ENCODE measurements around the gene THNSL1. TPM values are rescaled to one million over a fixed set of nuclear protein-coding genes. Genes with fewer than 3 reads are reported as not detected.
"Not testable (repeated sequence)": the region's sequence is repeated elsewhere in the genome, so short reads cannot be mapped to it uniquely, and the experiment has no call there.

The THNSL1 gene
- total RNA-seq, 1 experiment from 2014 or later: 2.3 TPM

DNA sequence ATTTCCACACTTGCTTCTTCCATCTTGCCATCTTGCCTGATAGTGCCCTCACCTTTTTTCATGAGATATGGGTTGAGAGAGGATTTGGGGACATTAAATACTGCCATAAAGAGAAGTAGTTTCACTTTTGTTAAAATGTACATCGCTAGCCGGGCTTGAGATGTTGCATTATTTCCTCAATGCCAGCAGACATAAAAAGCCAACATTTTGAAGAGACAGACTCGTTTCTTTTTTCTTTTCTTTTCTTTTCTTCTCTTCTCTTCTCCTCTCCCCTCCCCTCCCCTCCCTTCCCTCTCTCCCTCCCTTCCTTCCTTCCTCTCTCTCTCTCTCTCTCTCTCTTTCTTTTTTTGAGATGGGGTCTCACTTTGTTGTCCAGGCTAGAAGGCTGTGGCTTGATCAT lies 18.4 kb upstream of the THNSL1 start:
- DNase-seq (ENCODE audit: low read depth): no peak

- DNase-seq (ENCODE audit: low read depth): not testable (repeated sequence)
Observed at GRCh38 chr10:25011591-25011990, 4.8 kb upstream of the THNSL1 start.

DNA sequence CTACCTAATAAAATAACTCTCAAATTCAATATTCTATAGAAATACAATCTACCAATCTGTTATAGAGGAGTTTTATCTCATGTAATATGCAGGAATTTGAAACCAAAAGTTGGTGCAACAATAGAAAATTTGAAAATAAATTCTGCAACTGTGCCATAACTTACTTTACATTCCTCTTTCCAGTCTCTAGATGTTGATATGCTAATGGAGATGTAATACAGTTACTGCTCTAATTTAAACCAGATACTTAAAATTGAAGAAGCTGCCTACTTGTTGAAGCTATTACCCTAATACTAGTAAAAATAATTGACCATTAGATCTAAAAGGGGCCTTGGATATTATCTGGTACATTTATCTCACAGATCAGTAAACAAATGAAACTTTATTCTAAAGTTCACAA lies 1.8 kb upstream of the THNSL1 start:
- DNase-seq (ENCODE audit: low read depth): no peak

- DNase-seq (ENCODE audit: low read depth): peak; percentile 91
Observed at GRCh38 chr10:25015828-25016375, 510 bp upstream of the THNSL1 start, which contains the start of gene ENKUR. ENKUR (minus strand) TSS chr10:25016158; CDS start chr10:25015936, 222 bp downstream.

DNA sequence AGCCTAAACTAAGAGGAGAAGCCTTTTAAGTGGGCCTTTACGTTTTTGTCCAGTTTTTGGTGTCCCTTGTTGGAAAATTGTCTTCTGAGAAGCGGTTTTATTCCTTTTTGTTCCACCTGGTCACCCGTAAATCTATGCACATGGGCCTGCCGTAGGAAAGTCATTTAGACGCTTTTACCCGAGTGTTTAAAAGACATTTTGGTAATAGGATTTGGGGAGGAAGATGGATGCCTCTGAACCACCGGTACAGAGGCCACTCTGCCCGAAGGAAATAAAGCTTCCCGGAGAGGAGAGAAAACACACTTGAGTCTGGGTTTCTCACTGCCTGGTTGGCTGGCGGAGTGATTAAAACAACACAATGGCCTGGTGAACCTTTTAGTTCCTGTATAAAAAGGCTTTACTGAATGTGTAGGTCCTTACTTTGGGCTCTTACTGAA lies 760 bp downstream of the THNSL1 start:
- peak; percentile 16 for DNase-seq (ENCODE audit: low read depth)

- no peak for DNase-seq (ENCODE audit: low read depth)
Observed at GRCh38 chr10:25017661-25018060, 1.2 kb downstream of the THNSL1 start.

DNA sequence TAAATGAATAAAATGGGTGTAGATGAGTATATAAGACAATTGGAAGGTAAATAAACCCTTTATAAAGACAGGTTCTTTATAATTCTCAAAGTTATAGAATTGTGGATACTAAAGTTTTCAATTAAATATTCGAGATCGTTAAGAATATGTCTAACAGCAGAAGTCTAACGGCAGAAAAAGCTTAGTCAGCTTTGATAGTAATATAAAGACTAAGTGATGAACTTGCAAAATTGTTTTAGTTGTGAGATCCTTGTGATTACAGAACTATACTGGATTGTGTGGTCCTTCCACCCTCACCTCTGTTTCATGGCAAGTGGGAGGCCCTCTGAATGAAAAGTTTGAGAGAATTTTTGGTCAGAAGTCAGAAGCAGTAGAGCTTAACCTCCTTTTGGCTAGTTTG lies 2.3 kb downstream of the THNSL1 start:
- DNase-seq (ENCODE audit: low read depth): no peak

DNA sequence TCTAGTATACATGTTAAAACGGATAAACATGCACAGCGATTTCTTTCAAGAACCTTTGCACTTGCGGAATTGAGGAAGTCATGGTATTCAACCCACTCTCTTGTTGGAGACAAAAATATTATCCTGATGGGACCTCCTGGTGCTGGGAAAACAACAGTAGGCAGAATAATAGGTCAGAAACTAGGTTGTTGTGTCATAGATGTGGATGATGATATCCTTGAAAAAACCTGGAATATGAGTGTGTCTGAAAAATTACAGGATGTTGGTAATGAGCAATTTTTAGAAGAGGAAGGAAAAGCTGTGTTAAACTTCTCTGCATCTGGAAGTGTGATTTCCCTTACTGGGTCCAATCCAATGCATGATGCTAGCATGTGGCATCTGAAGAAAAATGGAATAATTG lies 6.9 kb downstream of the THNSL1 start:
- no peak for DNase-seq (ENCODE audit: low read depth)

- no peak for DNase-seq (ENCODE audit: low read depth)
Observed at GRCh38 chr10:25024528-25024927, 8.1 kb downstream of the THNSL1 start.

- DNase-seq (ENCODE audit: low read depth): no peak
Observed at GRCh38 chr10:25026463-25026862, 10.1 kb downstream of the THNSL1 start.

DNA sequence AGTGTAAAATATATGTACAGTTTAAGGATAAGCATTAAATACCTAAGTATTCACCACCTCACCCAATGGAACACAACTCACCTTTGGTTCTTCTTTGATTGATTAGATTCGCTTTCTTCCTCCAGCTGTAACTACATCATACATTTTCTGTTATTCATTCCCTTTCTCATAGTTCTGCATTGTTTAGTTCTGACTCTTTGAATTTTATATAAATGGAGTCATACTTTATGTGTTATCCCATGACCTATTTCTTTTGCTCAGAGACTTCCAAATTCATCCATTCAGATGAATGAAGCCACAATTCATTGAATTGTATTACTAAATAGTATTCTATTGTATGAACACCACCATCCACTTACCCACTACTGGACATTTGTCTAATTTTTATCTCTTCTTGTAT lies 12.3 kb downstream of the THNSL1 start:
- no peak for DNase-seq (ENCODE audit: low read depth)

DNA sequence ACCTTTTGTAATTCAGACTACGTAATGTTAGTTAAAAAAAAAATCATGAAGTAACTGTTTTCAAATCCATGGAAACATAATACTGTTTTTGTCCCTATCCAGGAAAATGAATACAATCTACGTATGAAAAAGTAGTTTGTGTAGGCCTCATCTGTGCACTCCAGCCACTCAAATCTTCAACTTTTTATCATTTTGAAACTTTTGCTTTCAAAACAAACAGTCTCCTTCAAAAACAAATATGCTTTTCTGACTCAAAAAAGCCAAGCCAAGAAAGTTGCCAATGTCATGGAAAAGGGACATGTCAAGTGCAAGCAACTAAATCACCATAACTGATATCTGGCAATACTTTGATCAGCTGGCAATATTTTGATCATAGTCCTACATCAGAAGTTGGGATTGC lies 13.1 kb downstream of the THNSL1 start:
- DNase-seq (ENCODE audit: low read depth): no peak

GRCh38 chr10:25036381-25036780 lies 20.0 kb downstream of the THNSL1 start:
- DNase-seq (ENCODE audit: low read depth): no peak

DNA sequence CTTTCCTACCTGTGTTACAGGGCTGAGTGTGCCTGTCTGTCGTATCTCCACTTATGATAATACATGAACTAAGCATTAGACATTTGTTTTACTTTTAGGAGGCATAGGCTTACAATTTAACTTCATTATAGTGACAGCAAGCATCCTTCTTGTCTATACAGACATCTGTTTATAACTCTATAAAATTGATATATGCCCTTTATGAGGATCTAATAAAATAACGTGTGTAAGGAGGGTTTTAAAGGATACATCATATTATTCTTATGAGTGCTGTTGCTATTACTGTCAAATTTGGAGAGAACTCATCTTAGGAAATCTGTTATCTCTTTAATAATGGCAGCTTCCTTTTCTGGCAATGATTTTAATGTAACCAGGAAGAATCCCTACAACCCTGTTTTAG lies 21.9 kb downstream of the THNSL1 start:
- no peak for DNase-seq (ENCODE audit: low read depth)

GRCh38 chr10:25039531-25039930 lies 23.1 kb downstream of the THNSL1 start:
- DNase-seq (ENCODE audit: low read depth): no peak

DNA sequence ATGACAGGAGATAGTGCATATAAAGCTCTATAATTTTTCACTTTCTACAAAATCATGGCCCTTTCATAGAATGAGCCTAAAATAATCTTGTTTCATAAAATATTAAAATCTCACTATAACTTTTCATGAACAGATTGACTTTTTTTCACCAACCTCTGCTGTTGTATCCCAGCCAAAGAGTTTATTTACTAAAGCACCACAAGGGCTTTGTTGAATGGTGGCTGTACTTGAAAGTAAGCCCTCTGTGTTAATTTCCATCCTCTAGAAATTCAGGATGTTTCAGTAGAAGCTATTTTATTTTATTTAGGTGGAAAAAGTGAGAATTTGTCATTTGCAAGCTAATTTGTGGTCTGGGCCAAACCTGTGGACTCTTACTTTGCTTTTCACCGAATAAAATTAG lies 30.2 kb downstream of the THNSL1 start:
- no peak for DNase-seq (ENCODE audit: low read depth)

- no peak for DNase-seq (ENCODE audit: low read depth)
Observed at GRCh38 chr10:25047088-25047487, 30.7 kb downstream of the THNSL1 start.

DNA sequence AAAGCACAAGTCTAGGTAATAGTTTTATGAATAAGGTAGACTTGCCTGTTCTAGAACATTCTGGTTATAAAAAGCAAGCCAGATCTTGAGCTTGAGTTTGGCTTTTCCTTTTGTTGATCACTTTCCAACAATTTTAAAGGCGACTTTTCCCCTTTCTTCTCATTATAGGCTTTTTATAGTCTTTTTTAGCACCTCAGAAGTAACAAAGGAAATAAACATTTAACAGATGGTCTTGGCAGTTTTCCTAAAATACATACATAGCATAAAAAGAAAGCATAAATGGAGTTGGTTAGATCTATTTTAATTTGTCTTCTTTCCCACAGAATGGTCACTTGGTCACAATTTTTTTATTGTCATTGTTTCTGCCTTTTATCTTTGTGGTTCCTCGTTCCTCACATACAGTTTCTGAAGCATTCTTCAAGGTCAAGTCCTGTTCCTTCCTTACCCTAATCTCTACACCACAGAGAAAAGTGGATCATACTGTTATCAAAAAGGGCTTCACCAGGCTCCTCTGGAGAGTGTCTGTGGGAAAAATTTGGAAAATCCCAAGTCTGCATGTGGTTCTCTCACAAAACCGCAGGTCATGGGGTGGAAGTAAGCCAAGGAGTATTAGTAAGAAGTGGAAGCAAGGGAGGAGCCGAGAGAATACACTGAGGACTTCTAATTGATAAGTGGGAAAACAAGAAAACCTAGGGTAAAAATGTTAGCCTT lies 31.3 kb downstream of the THNSL1 start:
- peak; percentile 84 for DNase-seq (ENCODE audit: low read depth)

DNA sequence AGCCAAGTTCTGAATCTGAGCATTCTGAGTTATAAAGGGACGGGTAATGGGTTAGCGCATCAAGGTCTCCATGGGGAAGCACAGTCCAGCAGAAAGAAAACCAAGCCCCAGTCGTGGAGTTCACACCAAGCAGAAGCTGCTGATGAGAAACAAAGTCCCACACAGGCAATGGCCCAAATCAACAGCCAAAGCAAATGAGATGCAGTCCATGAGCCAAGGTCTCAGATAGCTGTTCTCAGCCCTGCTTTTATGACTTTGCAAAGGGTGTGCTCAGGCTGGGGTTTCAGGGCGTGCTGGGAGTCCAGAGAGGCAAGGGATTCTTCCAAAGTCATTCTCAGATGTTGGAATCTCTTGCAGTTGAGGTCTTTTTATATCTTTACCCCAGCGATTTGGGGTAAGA lies 32.0 kb downstream of the THNSL1 start:
- no peak for DNase-seq (ENCODE audit: low read depth)

DNA sequence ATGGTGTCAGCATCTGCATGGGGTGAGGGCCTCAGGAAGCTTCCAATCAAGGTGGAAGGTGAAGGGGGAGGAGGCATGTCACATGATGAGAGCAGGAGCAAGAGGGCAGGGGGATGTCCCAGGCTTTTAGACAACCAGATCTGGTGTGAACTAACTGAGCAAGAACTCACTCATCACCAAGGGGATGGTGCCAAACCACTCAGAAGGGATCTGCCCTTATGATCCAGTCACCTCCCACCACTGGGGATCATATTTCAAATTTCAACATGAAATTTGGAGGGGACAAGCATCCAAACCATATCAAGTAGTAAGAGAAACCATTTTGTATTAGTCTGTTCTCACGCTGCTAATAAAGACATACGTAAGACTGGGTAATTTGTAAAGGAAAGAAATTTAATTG lies 33.6 kb downstream of the THNSL1 start:
- DNase-seq (ENCODE audit: low read depth): no peak

DNA sequence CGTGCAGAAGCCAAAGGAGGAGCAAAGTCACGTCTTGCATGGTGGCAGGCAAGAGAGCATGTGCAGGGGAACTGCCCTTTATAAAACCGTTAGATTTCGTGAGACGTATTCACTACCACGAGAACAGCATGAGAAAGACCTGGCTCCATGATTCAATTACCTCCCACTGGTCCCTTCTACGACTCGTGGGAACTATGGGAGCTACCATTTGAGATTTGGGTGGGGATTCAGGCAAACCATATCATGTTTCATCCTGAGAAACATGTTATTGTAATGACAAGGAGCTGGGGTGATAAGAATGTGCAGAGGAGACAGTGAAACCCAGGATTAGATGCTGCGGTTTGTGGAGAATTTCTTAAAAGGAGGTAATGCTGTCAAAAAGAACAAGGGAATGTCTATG lies 34.0 kb downstream of the THNSL1 start:
- no peak for DNase-seq (ENCODE audit: low read depth)

DNA sequence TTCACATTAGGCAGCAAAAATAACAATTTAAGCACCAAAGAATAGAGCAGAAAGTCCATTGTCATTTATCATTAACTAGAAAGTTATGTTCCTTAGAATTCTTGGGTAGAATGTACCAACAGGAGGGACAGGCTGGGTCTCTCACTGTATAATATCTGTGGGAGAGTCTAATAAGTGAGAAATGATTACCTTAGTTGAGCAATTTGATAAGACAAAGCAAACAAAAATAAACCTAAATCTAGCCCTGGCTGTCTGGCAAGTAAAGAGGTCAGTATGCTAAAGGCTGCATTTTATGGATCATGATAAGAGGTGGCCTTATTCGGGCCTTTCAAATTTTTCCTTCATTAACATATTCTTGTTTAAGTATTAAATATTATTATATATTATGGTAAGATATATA lies 35.6 kb downstream of the THNSL1 start:
- no peak for DNase-seq (ENCODE audit: low read depth)

- DNase-seq (ENCODE audit: low read depth): no peak
Observed at GRCh38 chr10:25056726-25057125, 40.3 kb downstream of the THNSL1 start.

- DNase-seq (ENCODE audit: low read depth): no peak
Observed at GRCh38 chr10:25057886-25058285, 41.5 kb downstream of the THNSL1 start.

All from Daoy (cell line).